K562 (cell line): ENCODE data around the gene ERI2. TPM values are rescaled to one million over a fixed set of nuclear protein-coding genes. Genes with fewer than 3 reads are reported as not detected.

Experiments used
- ATAC-seq: fragments of 200-7000 bp; cut with Tn5 transposase; 3 replicates; pipeline ENCODE4 v1.9.1; 2020; ENCODE audit warnings: moderate library complexity
- BruUV-seq: library from RNA; stranded (reverse); fragments of 400-500 nt; replicated peaks from 2 replicates; lab custom pipeline; 2021; lab: Mats Ljungman, UMichigan
- CTCF ChIA-PET: fragments of 300-600 bp; formaldehyde crosslinking; extraction: SDS; loops from one replicate; lab custom pipeline; 2021; ENCODE audit warnings: low intra/inter-chr PET ratio; lab: Yijun Ruan, JAX
- POLR2A ChIA-PET: fragments of 300-600, 350-650 bp; sonication (Branson Sonifier 250); formaldehyde crosslinking; extraction: SDS; loops from one replicate; lab custom pipeline; 2021; ENCODE audit warnings: antibody characterized with exemption, inconsistent platforms; lab: Yijun Ruan, JAX
- DNase-seq, 4 experiments: peaks; one replicate each; pipeline versions ENCODE4 v3.0.0 to v3.0.0-alpha.2; 2011 to 2018; ENCODE audit warnings: low spot score in 3 of 4, mixed read lengths in 3 of 4; ENCODE audit errors: extremely low read depth in 1 of 4
- FAIRE-seq: peaks from 2 replicates; lab custom pipeline; 2011; peaks lifted over from hg19 to GRCh38; lab: Jason Lieb, UNC
- H2AFZ ChIP-seq: 2 replicates; pipeline ENCODE4 v1.6.0; 2011; ENCODE audit warnings: low read depth, low read length, control low read depth, inconsistent platforms
- H3K27ac ChIP-seq: fragments of 200-600 bp; 3 replicates; pipeline ENCODE4 v1.8.0; 2011; ENCODE audit warnings: low read depth, mild to moderate bottlenecking, control low read depth, inconsistent platforms, low read length, moderate library complexity, mixed read lengths; ENCODE audit errors: extremely low read depth
- H3K27me3 ChIP-seq, 2 experiments: fragments of 300-600 bp in 1 of 2; 2 replicates in 1 of 2; 3 replicates in 1 of 2; pipeline versions ENCODE4 v1.6.0 to v1.8.0; 2011; ENCODE audit warnings: inconsistent platforms in 2 of 2, low read length in 2 of 2, mild to moderate bottlenecking in 1 of 2, mixed read lengths in 1 of 2, moderate library complexity in 1 of 2; ENCODE audit not compliant: control insufficient read depth in 2 of 2, insufficient read depth in 2 of 2
- H3K36me3 ChIP-seq: fragments of 300-600 bp; 3 replicates; pipeline ENCODE4 v1.8.0; 2011; ENCODE audit warnings: mild to moderate bottlenecking, low read length, inconsistent platforms; ENCODE audit not compliant: control insufficient read depth, insufficient read depth
- H3K4me1 ChIP-seq, 2 experiments: fragments of 200-600 bp in 1 of 2; replicated peaks in 1 of 2; 2 replicates in 1 of 2; 3 replicates in 1 of 2; pipeline versions ENCODE4 v1.5.1 to v1.8.0; 2011; ENCODE audit warnings: inconsistent platforms in 2 of 2, low read length in 2 of 2, mild to moderate bottlenecking in 1 of 2, mixed read lengths in 1 of 2, moderate library complexity in 1 of 2; ENCODE audit not compliant: control insufficient read depth in 2 of 2, insufficient read depth in 2 of 2
- H3K4me2 ChIP-seq: 2 replicates; pipeline ENCODE4 v1.6.1; 2011; ENCODE audit warnings: low read length, control low read depth, inconsistent platforms, mixed read lengths; ENCODE audit not compliant: insufficient read depth
- H3K4me3 ChIP-seq: fragments of 200-600 bp; sonication (generic), shearing (Covaris generic); 2 replicates; pipeline ENCODE4 v1.5.1; 2016; ENCODE audit warnings: control low read depth, inconsistent platforms
- H3K79me2 ChIP-seq: fragments of 200-600 bp; 3 replicates; pipeline ENCODE4 v1.8.0; 2011; ENCODE audit warnings: low read length, inconsistent platforms; ENCODE audit not compliant: control insufficient read depth, insufficient read depth
- H3K9ac ChIP-seq, 2 experiments: 2 replicates each; pipeline versions ENCODE4 v1.6.0 to v1.6.1; 2011; ENCODE audit warnings: low read depth in 2 of 2, low read length in 2 of 2, control low read depth in 1 of 2, inconsistent platforms in 1 of 2, mild to moderate bottlenecking in 1 of 2, mixed read lengths in 1 of 2; ENCODE audit not compliant: insufficient read depth in 1 of 2
- H3K9me1 ChIP-seq: one replicate; pipeline ENCODE4 v1.6.0; 2011; ENCODE audit warnings: inconsistent platforms, mild to moderate bottlenecking, low read length, moderate library complexity; ENCODE audit not compliant: control insufficient read depth, insufficient read depth
- H3K9me3 ChIP-seq: replicated peaks from 2 replicates; pipeline ENCODE4 v1.5.1; 2011; ENCODE audit warnings: low read depth, low read length, inconsistent platforms; ENCODE audit not compliant: control insufficient read depth, insufficient read depth
- H4K20me1 ChIP-seq: replicated peaks from 2 replicates; pipeline ENCODE4 v1.6.1; 2011; ENCODE audit warnings: low read length, inconsistent platforms, mixed read lengths; ENCODE audit not compliant: control insufficient read depth, insufficient read depth
- WGBS: fragments of 100-300 bp; shearing (Covaris generic); methylation state at CpG from one replicate; pipeline ENCODE4 v1.1.6; 2016; ENCODE audit warnings: low coverage, mixed read lengths; ENCODE audit not compliant: insufficient coverage; ENCODE audit errors: missing lambda C conversion rate; 5-methylcytosine and 5-hydroxymethylcytosine counted together
- in situ Hi-C: fragments of 300-500 bp; cut with MboI; formaldehyde crosslinking; loops from 4 replicates; pipeline ENCODE4 v1.15.0; 2018; ENCODE audit warnings: inconsistent platforms, mixed read lengths
- intact Hi-C: fragments of 100-400 bp; cut with micrococcal nuclease; formaldehyde crosslinking; loops from 2 replicates; pipeline ENCODE4 v1.14.2; 2022
- polyA plus RNA-seq, 8 experiments: library from polyadenylated mRNA; depleted of rRNA in 4 of 8; stranded (reverse) in 5 of 8; unstranded in 3 of 8; fragments of >200 nt; fragmentation: Nextera tagmentation in 2 of 8; fragmentation: Illumina TruSeq in 1 of 8; extraction: Ambion mirVana in 2 of 8; extraction: Trizol in 1 of 8; gene quantifications; 2 replicates each; pipeline versions ENCODE4 v1.2.1 to v1.2.3, GENCODE V29; 2011 to 2014; ENCODE audit warnings: inconsistent platforms in 1 of 8, missing spikeins in 1 of 8
- total RNA-seq, 7 experiments: library from RNA; depleted of rRNA in 6 of 7; stranded (reverse); fragments of >200 nt in 6 of 7; fragmentation: Illumina TruSeq in 2 of 7; extraction: Trizol in 2 of 7; gene quantifications; 2 replicates each; pipeline versions ENCODE4 v1.2.1 to v1.2.3, GENCODE V29; 2011 to 2021; ENCODE audit warnings: low replicate concordance in 1 of 7
- TF ChIP-seq, protein P1 (sequence below): fragments of 200-800 bp; sonication (Bioruptor generic); IDR thresholded peaks from 2 replicates; pipeline ENCODE4 v1.6.1; 2017; ENCODE audit warnings: missing genetic modification characterization, missing compliant biosample characterization
- TF ChIP-seq, protein P2 (sequence below), 2 experiments: fragments of 450-650 bp in 1 of 2; sonication (generic) in 1 of 2; formaldehyde crosslinking in 1 of 2; IDR thresholded peaks; 2 replicates each; pipeline versions ENCODE4 v1.7.1 to v1.9.0; 2016 to 2022; ENCODE audit warnings: inconsistent platforms in 1 of 2, mild to moderate bottlenecking in 1 of 2, missing genetic modification reagents in 1 of 2

ERI2 gene
- total and polyA plus RNA-seq, 9 of the 15 experiments (the other 6 are each of a cell fraction or from before 2014, with no cell fraction given): 23.3 to 57.0 (median 48.1) TPM

DNA sequence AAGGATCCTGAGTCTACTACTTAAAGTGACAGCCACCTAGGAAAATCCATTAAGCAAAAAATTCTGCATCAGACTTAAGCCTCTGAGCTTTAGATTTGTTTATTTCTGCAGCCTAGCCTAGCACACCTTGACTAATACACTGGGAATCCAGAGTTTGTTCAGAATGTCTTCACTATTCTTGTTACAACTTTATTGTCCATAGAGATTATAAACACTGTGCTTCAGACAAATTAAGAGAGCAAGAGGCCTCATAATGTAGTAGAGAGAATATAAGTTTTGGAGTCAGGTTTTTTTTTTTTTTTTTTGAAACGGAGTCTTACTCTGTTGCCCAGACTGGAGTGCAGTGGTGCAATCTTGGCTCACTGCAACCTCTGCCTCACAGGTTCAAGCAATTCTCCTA, 55.7 kb downstream of the ERI2 start:
- in situ Hi-C loops (no loop called here), intact Hi-C loops (no loop called here)
- no peak overlapping the region for H3K9ac ChIP-seq
- H3K4me3 ChIP-seq: no peak overlapping the region
- H3K4me2 ChIP-seq: no peak overlapping the region
- ChIA-PET POLR2A (no interaction called here), CTCF (no interaction called here)
- peak overlapping the region; percentile 35 for H2AFZ ChIP-seq
- H3K79me2 ChIP-seq: no peaks in the 10 kb centered on the region
- H3K36me3 ChIP-seq: peaks cover 11% of the 10 kb centered on the region
- TF ChIP-seq, protein P1, sequence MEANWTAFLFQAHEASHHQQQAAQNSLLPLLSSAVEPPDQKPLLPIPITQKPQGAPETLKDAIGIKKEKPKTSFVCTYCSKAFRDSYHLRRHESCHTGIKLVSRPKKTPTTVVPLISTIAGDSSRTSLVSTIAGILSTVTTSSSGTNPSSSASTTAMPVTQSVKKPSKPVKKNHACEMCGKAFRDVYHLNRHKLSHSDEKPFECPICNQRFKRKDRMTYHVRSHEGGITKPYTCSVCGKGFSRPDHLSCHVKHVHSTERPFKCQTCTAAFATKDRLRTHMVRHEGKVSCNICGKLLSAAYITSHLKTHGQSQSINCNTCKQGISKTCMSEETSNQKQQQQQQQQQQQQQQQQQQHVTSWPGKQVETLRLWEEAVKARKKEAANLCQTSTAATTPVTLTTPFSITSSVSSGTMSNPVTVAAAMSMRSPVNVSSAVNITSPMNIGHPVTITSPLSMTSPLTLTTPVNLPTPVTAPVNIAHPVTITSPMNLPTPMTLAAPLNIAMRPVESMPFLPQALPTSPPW (CRISPR knock-in tag): no peak
- TF ChIP-seq, protein P2, sequence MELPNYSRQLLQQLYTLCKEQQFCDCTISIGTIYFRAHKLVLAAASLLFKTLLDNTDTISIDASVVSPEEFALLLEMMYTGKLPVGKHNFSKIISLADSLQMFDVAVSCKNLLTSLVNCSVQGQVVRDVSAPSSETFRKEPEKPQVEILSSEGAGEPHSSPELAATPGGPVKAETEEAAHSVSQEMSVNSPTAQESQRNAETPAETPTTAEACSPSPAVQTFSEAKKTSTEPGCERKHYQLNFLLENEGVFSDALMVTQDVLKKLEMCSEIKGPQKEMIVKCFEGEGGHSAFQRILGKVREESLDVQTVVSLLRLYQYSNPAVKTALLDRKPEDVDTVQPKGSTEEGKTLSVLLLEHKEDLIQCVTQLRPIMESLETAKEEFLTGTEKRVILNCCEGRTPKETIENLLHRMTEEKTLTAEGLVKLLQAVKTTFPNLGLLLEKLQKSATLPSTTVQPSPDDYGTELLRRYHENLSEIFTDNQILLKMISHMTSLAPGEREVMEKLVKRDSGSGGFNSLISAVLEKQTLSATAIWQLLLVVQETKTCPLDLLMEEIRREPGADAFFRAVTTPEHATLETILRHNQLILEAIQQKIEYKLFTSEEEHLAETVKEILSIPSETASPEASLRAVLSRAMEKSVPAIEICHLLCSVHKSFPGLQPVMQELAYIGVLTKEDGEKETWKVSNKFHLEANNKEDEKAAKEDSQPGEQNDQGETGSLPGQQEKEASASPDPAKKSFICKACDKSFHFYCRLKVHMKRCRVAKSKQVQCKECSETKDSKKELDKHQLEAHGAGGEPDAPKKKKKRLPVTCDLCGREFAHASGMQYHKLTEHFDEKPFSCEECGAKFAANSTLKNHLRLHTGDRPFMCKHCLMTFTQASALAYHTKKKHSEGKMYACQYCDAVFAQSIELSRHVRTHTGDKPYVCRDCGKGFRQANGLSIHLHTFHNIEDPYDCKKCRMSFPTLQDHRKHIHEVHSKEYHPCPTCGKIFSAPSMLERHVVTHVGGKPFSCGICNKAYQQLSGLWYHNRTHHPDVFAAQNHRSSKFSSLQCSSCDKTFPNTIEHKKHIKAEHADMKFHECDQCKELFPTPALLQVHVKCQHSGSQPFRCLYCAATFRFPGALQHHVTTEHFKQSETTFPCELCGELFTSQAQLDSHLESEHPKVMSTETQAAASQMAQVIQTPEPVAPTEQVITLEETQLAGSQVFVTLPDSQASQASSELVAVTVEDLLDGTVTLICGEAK (IDR thresholded peaks at IDR 0.05): peak; percentile 80
- TF ChIP-seq, protein P2 (CRISPR knock-in tag; IDR thresholded peaks at IDR 0.05): peak; percentile 54; the same call in 1 of the 2 replicates
- H4K20me1 ChIP-seq: no peaks in the 10 kb centered on the region
- DNase-seq (no peak), FAIRE-seq (no peak), ATAC-seq (no peak)
- H3K27ac ChIP-seq: 0 out of 3 replicates have a peak overlapping the region, but pooled peaks have one; percentile 34
- BruUV-seq: no TSS peak
- peaks cover 13 to 49% of the 10 kb centered on the region in 2 experiments; a peak in 4 of 5 replicates for H3K4me1 ChIP-seq
- WGBS: 38% methylated on average over 1 of the region's 1 CpG
- no peaks in the 10 kb centered on the region for H3K27me3 ChIP-seq
- no peaks in the 10 kb centered on the region for H3K9me1 ChIP-seq
- H3K9me3 ChIP-seq: peaks cover 30% of the 10 kb centered on the region
